DOHH2 (cell line): ENCODE data around the gene UBE2R2.

Source experiments
- H3F3A ChIP-seq: fragments of 200-600 bp; sonication (generic), shearing (Covaris generic); 2 replicates; pipeline ENCODE4 v1.6.0; 2016; ENCODE audit warnings: antibody characterized with exemption, mild to moderate bottlenecking; ENCODE audit not compliant: control insufficient read depth, insufficient read depth
- H3K27ac ChIP-seq: fragments of 200-600 bp; sonication (generic); 2 replicates; pipeline ENCODE4 v1.5.1; 2014; ENCODE audit warnings: low read depth, mild to moderate bottlenecking, low read length, moderate library complexity
- H3K27me3 ChIP-seq: fragments of 200-600 bp; sonication (generic); 2 replicates; pipeline ENCODE4 v1.6.1; 2014; ENCODE audit warnings: mild to moderate bottlenecking, low read length, mixed read lengths; ENCODE audit not compliant: control insufficient read depth
- H3K36me3 ChIP-seq: fragments of 200-600 bp; sonication (generic); 2 replicates; pipeline ENCODE4 v1.6.1; 2014; ENCODE audit warnings: mild to moderate bottlenecking, low read length, moderate library complexity, mixed read lengths; ENCODE audit not compliant: control insufficient read depth
- H3K4me1 ChIP-seq: fragments of 200-600 bp; sonication (generic); 2 replicates; pipeline ENCODE4 v1.6.1; 2014; ENCODE audit warnings: mild to moderate bottlenecking, low read length, mixed read lengths; ENCODE audit not compliant: control insufficient read depth
- H3K4me2 ChIP-seq: fragments of 200-600 bp; sonication (generic); 2 replicates; pipeline ENCODE4 v1.6.0; 2014; ENCODE audit warnings: mild to moderate bottlenecking, low read length, moderate library complexity
- H3K4me3 ChIP-seq: fragments of 200-600 bp; sonication (generic); 2 replicates; pipeline ENCODE4 v1.5.1; 2014; ENCODE audit warnings: mild to moderate bottlenecking, low read length, mixed read lengths
- H3K79me2 ChIP-seq: fragments of 200-600 bp; sonication (generic); 2 replicates; pipeline ENCODE4 v1.6.1; 2014; ENCODE audit warnings: mild to moderate bottlenecking, low read length, mixed read lengths; ENCODE audit not compliant: control insufficient read depth
- H3K9me2 ChIP-seq: fragments of 200-600 bp; sonication (generic); replicated peaks from 2 replicates; pipeline ENCODE4 v1.6.1; 2014; ENCODE audit warnings: mild to moderate bottlenecking, low read length, mixed read lengths; ENCODE audit not compliant: control insufficient read depth
- H3K9me3 ChIP-seq: fragments of 200-600 bp; sonication (generic); 2 replicates; pipeline ENCODE4 v1.6.1; 2014; ENCODE audit warnings: antibody characterized with exemption, low read length, mixed read lengths; ENCODE audit not compliant: control insufficient read depth, insufficient read depth
- H4K20me1 ChIP-seq: fragments of 200-600 bp; sonication (generic); 2 replicates; pipeline ENCODE4 v1.6.0; 2014; ENCODE audit warnings: low read depth, mild to moderate bottlenecking, antibody characterized with exemption, low read length, moderate library complexity; ENCODE audit not compliant: control insufficient read depth, insufficient read depth
- EZH2phosphoT487 ChIP-seq: fragments of 200-600 bp; sonication (generic); IDR thresholded peaks from 2 replicates; pipeline ENCODE4 v1.6.1; 2017; ENCODE audit warnings: borderline replicate concordance, mild to moderate bottlenecking, antibody characterized with exemption, low read length, moderate library complexity, mixed read lengths
- TF ChIP-seq, protein P1 (sequence below): fragments of 200-600 bp; sonication (generic); IDR thresholded peaks from one replicate; pipeline ENCODE4 v1.5.1; 2014; ENCODE audit warnings: antibody characterized with exemption, mild to moderate bottlenecking, low read depth, low read length; ENCODE audit not compliant: poor library complexity, severe bottlenecking

The UBE2R2 gene

DNA sequence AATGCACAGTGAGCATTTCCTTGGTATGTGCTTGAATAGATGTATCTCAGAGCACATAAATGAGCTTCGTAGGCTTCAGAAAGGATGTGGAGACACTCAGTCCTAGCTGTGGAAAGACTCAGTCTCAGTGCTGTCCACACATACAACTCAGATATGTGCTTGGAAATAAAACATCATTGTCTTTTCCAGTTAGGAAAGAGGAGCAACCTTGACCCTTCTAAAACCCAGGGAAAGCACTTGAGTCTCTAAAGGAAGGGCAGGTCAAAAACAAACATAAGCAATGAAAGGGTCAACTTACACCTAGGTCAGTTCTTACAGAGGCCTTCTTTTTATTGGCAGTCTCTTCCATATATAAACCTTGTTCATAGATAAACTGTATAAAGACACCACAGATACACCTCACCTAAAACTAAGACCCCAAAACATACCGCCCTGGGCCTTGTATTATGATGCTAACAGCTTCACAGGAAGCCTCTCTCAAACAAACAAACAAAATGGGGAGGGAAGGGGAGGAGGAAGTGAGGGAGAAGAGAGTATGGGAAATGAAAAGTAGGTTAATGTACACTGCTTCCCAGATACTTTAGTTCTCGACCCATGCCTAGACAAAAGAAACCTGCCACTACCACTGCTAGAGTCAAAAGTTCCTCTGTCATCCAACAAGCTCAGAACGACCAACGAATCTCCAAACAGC is 117.4 kb downstream of the UBE2R2 start:
- Histone ChIP-seq H3K9me3 (no peaks in the 10 kb centered on the region), H3K4me3 (no peak overlapping the region), H3K27ac (no peak overlapping the region), H3K4me1 (no peaks in the 10 kb centered on the region), H3K27me3 (no peaks in the 10 kb centered on the region), H3K36me3 (peaks cover 88% of the 10 kb centered on the region), H3K9me2 (no peaks in the 10 kb centered on the region), H3K79me2 (0 out of 2 replicates have a peak, but pooled peaks cover 3% of the 10 kb centered on the region), H3K4me2 (no peak overlapping the region), H3F3A (no peaks in the 10 kb centered on the region), H4K20me1 (no peaks in the 10 kb centered on the region)
- TF ChIP-seq, protein P1, sequence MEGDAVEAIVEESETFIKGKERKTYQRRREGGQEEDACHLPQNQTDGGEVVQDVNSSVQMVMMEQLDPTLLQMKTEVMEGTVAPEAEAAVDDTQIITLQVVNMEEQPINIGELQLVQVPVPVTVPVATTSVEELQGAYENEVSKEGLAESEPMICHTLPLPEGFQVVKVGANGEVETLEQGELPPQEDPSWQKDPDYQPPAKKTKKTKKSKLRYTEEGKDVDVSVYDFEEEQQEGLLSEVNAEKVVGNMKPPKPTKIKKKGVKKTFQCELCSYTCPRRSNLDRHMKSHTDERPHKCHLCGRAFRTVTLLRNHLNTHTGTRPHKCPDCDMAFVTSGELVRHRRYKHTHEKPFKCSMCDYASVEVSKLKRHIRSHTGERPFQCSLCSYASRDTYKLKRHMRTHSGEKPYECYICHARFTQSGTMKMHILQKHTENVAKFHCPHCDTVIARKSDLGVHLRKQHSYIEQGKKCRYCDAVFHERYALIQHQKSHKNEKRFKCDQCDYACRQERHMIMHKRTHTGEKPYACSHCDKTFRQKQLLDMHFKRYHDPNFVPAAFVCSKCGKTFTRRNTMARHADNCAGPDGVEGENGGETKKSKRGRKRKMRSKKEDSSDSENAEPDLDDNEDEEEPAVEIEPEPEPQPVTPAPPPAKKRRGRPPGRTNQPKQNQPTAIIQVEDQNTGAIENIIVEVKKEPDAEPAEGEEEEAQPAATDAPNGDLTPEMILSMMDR, result no peak
- no peak for TF ChIP-seq EZH2phosphoT487

DNA sequence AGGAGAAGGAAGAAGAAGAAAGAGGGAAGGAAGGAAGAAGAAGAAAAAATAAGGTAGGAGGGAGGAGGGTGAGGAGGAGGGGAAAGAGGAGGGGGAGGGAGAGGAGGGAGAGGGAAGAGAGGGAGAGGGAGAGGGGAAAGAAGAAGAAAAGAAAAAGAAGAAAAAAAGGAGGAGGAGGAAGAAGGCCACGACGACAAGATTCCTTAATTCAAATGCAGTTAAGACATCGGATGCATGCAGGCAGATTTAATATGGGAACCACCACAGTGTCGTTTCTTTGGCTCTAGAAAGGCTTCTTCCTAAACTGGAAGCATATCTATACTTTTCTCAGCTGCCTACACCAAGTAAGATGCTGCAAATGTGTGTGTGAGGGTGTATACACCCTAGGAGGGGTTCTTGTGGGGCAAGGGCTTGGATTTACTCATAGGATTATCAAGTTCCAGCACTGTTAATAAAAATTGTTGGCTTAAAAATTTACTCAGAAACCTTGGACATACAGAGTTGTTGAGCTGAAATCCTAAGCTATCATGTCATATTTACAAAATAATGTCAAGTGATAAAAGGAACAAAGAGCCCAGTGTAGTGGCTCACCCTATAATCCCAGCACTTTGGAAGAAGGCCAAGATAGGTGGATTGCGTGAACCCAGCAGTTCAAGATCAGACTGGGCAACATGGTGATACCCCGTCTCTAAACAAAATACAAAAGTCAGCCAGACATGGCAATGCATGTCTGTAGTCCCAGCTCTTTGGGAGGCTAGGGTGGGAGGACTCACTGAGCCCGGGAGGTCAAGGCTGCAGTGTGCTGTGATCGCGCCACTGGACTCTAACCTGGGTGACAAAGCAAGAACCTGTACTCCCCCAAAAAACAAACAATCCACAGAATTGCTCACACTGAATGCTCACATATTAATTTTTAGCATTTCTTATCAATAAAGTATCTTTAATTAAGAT is 123.2 kb downstream of the UBE2R2 start:
- Histone ChIP-seq H3F3A (0 out of 2 replicates have a peak, but pooled peaks cover 7% of the 10 kb centered on the region), H3K4me3 (no peak overlapping the region), H3K9me2 (no peaks in the 10 kb centered on the region), H3K36me3 (peaks cover 87% of the 10 kb centered on the region), H3K27me3 (no peaks in the 10 kb centered on the region), H3K79me2 (0 out of 2 replicates have a peak, but pooled peaks cover 10% of the 10 kb centered on the region), H3K4me2 (no peak overlapping the region), H3K9me3 (no peaks in the 10 kb centered on the region), H3K4me1 (peaks cover 5% of the 10 kb centered on the region; the same call in 1 of the 2 replicates), H4K20me1 (no peaks in the 10 kb centered on the region), H3K27ac (no peak overlapping the region)
- TF ChIP-seq, protein P1, result no peak
- no peak for TF ChIP-seq EZH2phosphoT487

DNA sequence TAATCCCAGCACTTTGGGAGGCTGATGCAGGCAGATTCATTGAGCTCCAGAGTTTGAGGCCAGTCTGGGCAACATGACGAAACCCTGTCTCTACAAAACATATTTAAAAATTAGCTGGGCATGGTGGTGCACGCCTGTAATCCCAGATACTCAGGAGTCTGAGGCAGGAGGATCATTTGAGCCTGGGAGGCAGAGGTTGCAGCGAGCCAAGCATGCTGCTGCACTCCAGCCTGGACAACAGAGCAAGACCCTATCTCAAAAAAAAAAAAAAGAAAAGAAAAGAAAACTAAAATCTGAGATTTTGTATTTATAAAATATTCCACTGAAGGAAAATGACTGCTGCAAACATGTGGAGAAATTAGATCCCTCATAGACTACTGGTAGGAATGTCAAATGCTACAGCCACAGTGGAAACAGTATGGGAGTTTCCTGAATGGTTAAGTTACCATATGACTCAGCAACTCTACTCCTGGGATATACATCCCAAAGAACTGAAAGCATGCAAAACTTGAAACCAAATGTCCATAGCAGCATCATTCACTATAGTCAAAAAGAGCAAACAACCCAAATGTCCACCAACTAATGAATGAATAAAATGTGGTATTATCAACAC is 125.6 kb downstream of the UBE2R2 start:
- H3F3A ChIP-seq, result 0 out of 2 replicates have a peak, but pooled peaks cover 7% of the 10 kb centered on the region
- H3K79me2 ChIP-seq, result peaks cover 9% of the 10 kb centered on the region; the same call in 1 of the 2 replicates
- H3K27ac ChIP-seq, result no peak overlapping the region
- H3K4me3 ChIP-seq, result no peak overlapping the region
- H3K36me3 ChIP-seq, result peaks cover 88% of the 10 kb centered on the region
- H3K4me1 ChIP-seq, result peaks cover 5% of the 10 kb centered on the region; the same call in 1 of the 2 replicates
- H3K4me2 ChIP-seq, result no peak overlapping the region
- H3K9me3 ChIP-seq, result no peaks in the 10 kb centered on the region
- no peaks in the 10 kb centered on the region for H3K9me2 ChIP-seq
- TF ChIP-seq, protein P1, result no peak
- no peak for TF ChIP-seq EZH2phosphoT487
- no peaks in the 10 kb centered on the region for H3K27me3 ChIP-seq
- H4K20me1 ChIP-seq, result no peaks in the 10 kb centered on the region
